ENCODE results near the gene MYH6. TPM values are rescaled to one million over a fixed set of nuclear protein-coding genes. Genes with fewer than 3 reads are reported as not detected.

MYH6 gene
- total RNA-seq, 1 donor from 2014 or later = not detected

Other genes starting within 250 kb of the MYH6 start
- gene SLC7A8, start 224.6 kb downstream of the MYH6 start, total RNA-seq = 0.44 TPM in 1 of 2 replicates, not detected in the other
- gene RNF212B, start 170.3 kb downstream of the MYH6 start, total RNA-seq = not detected in 2 replicates
- gene HOMEZ, start 122.1 kb downstream of the MYH6 start, total RNA-seq = 3.1 and 3.4 TPM in 2 replicates
- 1.5 and 3.6 TPM in 2 replicates for gene PPP1R3E, start 105.4 kb downstream of the MYH6 start, total RNA-seq
- gene BCL2L2, start 101.4 kb downstream of the MYH6 start, total RNA-seq = 9.4 and 14.9 TPM in 2 replicates
- 46.2 and 52.8 TPM in 2 replicates for gene PABPN1, start 86.8 kb downstream of the MYH6 start, total RNA-seq
- 0.22 and 0.60 TPM in 2 replicates for gene SLC22A17, start 55.4 kb downstream of the MYH6 start, total RNA-seq
- gene EFS, start 43.1 kb downstream of the MYH6 start, total RNA-seq = not detected in 2 replicates
- not detected in 2 replicates for gene IL25, start 35.5 kb downstream of the MYH6 start, total RNA-seq
- gene CMTM5, start 31.2 kb downstream of the MYH6 start, total RNA-seq = not detected in 2 replicates
- gene MYH7, start 27.4 kb upstream of the MYH6 start, total RNA-seq = not detected in 2 replicates
- 28.1 and 46.8 TPM in 2 replicates for gene NGDN, start 61.4 kb upstream of the MYH6 start, total RNA-seq
- gene ZFHX2, start 143.5 kb upstream of the MYH6 start, total RNA-seq = under 0.01 and 0.22 TPM in 2 replicates
- 5.7 and 9.1 TPM in 2 replicates for gene THTPA, start 148.0 kb upstream of the MYH6 start, total RNA-seq
- 18.5 and 23.8 TPM in 2 replicates for gene AP1G2, start 159.5 kb upstream of the MYH6 start, total RNA-seq
- gene JPH4, start 170.5 kb upstream of the MYH6 start, total RNA-seq = not detected in 2 replicates
- gene DHRS2, start 228.1 kb upstream of the MYH6 start, total RNA-seq = 0.20 and 0.87 TPM in 2 replicates

Measured in lung microvascular endothelial cell (primary cell).